ENCODE measurements around the gene MDN1. TPM values are rescaled to one million over a fixed set of nuclear protein-coding genes. Genes with fewer than 3 reads are reported as not detected.

MDN1 gene
- total and polyA plus RNA-seq, 8 donors = 15.6 to 27.5 (median 18.1) TPM

GRCh38 chr6:89596484-89596883, 223.1 kb downstream of the MDN1 start:
- H3K27ac ChIP-seq = no peak overlapping the region
- no peak for TF ChIP-seq CTCF (IDR thresholded peaks at IDR 0.05)
- ATAC-seq = no peak
- H3K27me3 ChIP-seq = no peaks in the 10 kb centered on the region
- intact Hi-C loops (cut with DNase I) = no loop called here
- no peaks in the 10 kb centered on the region for H3K9me3 ChIP-seq
- FAIRE-seq = no peak
- WGBS, 2 donors = 95 to 96% methylated on average over 1 of the region's 1 CpG
- DNase-seq = no peak
- H3K4me1 ChIP-seq = no peaks in the 10 kb centered on the region
- H3K4me3 ChIP-seq = no peak overlapping the region
- no peaks in the 10 kb centered on the region for H3K36me3 ChIP-seq

- 85 to 91% methylated on average over 2 of the region's 2 CpGs for WGBS, 2 donors
- no peak for TF ChIP-seq CTCF (IDR thresholded peaks at IDR 0.05)
- Histone ChIP-seq H3K4me1 (no peaks in the 10 kb centered on the region), H3K4me3 (no peak overlapping the region), H3K27ac (no peak overlapping the region), H3K36me3 (no peaks in the 10 kb centered on the region), H3K9me3 (no peaks in the 10 kb centered on the region), H3K27me3 (no peaks in the 10 kb centered on the region)
- FAIRE-seq (no peak), DNase-seq (no peak), ATAC-seq (no peak)
- intact Hi-C loops (cut with DNase I) = no loop called here
Measured at GRCh38 chr6:89596056-89596455, 223.5 kb downstream of the MDN1 start.

Other genes with a start within 250 kb of the MDN1 start
- 10 to 100 TPM; 11.5 to 17.6 (median 16.0) TPM for gene LYRM2, start 181.0 kb downstream of the MDN1 start, total RNA-seq
- gene LYRM2, start 181.0 kb downstream of the MDN1 start, polyA plus RNA-seq = 10 to 100 TPM in 1 of 2 donors, 1 to 10 TPM in 1; 6.5 to 16.0 TPM
- 1 to 10 TPM; 4.2 to 9.3 (median 6.0) TPM for gene CASP8AP2, start 10.1 kb upstream of the MDN1 start, total RNA-seq
- gene CASP8AP2, start 10.1 kb upstream of the MDN1 start, polyA plus RNA-seq = 1 to 10 TPM; 3.0 to 3.5 TPM
- not detected for gene GJA10, start 74.7 kb upstream of the MDN1 start, total RNA-seq
- not detected for gene GJA10, start 74.7 kb upstream of the MDN1 start, polyA plus RNA-seq